IPS-18c (cell line): Measurements from ENCODE around the gene IER2.

Experiments
- H3K4me3 ChIP-seq: 2 replicates; pipeline ENCODE4 v1.7.0; 2013; ENCODE audit warnings: low read depth, mild to moderate bottlenecking, low read length, moderate library complexity; ENCODE audit not compliant: insufficient read depth
- H3K9me3 ChIP-seq: one replicate; pipeline ENCODE4 v1.6.1; 2013; ENCODE audit warnings: mild to moderate bottlenecking, low read length, moderate library complexity; ENCODE audit not compliant: control insufficient read depth, insufficient read depth

Gene IER2

DNA sequence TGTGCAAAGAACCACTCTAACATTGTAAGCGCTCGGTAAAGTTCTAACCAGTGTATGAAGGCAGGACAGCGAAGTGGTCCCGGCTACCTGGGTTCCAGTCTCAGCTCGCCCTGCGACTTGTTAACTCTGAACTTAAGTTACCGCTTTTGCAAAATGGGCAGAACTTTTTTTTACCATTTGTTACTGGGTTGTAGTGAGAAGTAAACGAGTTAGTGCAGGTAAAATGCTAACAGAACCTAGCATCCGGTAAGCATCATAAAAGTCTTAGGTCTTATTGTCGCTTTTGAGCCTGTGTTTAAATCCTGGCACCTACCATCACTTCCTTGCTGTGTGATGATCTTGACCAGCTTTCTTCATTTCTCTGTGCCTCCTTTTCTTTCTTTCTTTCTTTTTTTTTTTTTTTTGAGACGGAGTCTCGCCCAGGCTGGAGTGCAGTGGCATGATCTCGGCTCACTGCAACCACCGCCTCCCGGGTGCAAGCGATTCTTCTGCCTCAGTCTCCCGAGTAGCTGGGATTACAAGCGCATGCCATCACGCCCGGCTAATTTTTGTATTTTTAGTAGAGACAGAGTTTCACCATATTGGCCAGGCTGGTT, 32.9 kb upstream of the IER2 start:
- Histone ChIP-seq H3K9me3 (peaks cover 3% of the 10 kb centered on the region), H3K4me3 (peak overlapping the region; percentile 89; the same call in 1 of the 2 replicates)

DNA sequence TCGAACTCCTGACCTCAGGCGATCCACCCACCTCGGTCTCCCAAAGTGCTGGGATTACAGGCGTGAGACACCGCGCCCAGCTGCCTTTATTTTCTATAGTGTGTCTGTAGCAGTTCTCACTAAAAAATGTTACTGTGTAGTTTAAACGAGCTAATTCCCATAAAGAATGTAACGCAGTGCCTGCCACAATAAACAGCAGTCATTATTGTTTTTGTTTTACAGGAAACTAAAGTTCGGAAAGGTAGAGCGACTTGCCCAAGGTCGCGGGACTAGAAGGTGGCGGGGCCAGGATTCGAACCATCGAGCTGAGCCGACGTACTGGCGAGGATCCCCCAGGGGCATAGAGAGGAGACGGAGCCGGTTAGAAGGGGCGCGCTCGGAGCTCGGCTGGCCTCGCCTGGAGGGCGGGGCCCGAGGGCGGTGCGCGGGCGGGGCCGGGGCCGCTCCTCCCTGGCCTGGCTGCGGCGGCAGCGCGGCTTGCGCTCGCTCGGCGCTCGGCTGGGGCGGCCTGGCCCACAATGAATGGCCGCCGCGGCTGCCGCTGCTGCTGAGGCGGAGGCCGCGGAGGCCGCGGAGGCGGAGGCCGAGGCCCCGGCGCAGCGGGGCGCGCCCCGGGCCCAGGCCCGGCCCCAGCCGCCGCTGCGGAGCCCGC, 32.3 kb upstream of the IER2 start, which contains the start of gene NACC1:
Gene NACC1 (plus strand): TSS at position 493 of the 652 bp plus-strand sequence. CDS start 16,944 bp downstream, outside the sequence.
- H3K4me3 ChIP-seq = peak within 1 kb of the TSS; percentile 100
- H3K9me3 ChIP-seq = peaks cover 3% of the 10 kb centered on the region

DNA sequence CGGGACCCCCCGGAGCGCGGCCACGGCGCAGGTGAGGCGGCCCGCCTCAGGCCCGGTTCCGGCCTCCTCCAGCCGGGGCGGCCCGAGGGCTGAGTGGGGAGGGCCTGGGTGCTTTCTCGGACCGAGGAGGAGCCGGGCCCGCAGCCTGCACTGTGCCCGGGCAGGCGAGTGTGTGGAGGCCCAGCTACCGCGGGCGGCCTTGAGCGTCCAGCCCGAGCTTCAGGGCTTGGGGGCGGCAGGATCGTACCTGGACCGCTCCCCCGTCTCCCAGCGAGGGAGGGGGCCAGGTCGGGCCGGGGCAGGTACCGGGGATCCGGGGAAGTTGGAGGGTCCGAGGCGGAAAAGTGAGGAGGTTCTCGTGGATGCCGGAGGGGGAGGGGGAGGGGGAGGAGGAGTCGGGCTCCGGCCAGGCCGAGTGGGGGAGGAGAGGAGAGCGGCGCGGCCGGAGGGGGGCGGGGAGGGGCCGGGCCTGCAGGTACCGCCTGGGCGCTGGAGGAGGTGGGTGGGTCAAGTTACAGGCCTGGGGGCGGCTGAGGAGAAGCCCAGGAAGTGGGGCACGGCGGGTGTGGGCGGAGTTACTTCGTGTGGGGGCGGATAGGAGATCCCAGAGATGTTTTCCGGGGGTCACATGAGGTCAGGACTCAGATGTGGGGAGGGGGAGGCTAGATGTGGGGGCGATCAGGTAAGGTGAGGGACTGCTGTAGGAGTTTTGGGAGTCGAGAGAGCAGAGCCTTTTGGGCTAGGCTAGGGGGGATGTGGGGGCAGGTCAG, 31.6 kb upstream of the IER2 start:
- H3K4me3 ChIP-seq = peak overlapping the region; percentile 100
- peaks cover 3% of the 10 kb centered on the region for H3K9me3 ChIP-seq

DNA sequence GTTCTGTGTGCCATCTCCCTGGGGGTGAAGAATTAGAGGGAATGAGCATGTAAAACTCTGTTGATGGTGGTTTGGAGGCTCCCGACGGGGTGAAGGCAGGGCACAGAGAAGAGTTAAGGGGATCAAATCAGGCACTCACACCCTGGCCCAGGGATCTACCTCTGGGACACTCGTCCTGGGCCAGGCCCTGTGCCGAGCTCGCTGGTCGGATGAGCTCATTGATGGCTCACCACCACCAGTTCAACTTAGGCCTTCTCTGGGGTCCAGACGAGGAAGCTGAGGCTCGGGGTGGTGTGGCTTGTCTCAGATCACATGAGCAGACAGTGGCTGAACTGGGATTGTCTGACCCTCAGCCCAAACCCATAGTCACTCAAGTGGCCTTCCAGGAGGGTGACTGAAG, 30.6 kb upstream of the IER2 start:
- Histone ChIP-seq H3K9me3 (peaks cover 3% of the 10 kb centered on the region), H3K4me3 (peak overlapping the region; percentile 100)

DNA sequence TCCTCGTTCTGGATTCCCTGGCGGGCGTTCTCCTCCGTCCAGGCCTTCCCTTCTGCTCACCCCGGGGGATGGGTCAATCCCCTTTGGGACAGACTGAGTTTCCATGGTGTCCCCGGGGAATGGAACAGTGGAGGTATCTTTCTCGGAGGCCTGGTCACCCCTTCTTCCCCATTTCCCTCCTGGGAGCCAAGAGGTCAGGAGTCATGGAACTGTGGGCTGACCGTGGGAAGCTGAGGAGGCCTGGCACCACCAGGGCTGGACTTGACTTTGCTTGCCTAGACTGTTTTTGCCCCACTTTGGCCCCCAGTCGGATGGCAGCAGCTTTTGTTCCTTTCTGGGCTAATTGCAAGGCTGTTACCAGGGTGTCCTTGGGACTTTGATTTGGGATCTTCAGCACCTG, 30.2 kb upstream of the IER2 start:
- Histone ChIP-seq H3K9me3 (peaks cover 3% of the 10 kb centered on the region), H3K4me3 (peak overlapping the region; percentile 38)

DNA sequence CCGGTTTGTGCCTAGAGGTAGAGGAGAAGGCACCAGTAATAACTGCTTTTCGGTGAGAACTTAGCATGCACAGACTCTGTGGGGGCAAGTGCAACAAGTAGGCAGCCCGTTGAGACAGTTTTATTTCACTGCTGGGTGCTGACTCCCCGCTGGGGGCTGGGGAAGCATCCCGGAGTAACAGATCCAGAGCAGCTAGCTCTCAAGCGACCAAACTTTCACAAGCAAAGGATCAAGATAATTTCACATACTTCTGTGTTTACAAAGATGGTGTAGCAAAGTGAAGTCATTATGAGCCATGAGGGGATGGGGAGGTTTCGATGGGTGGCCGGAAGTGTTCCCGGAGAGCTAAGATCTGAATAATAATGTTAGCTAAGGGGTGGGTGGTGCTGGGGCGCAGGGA, 29.4 kb upstream of the IER2 start:
- H3K9me3 ChIP-seq = peaks cover 5% of the 10 kb centered on the region
- peak overlapping the region; percentile 38 for H3K4me3 ChIP-seq

DNA sequence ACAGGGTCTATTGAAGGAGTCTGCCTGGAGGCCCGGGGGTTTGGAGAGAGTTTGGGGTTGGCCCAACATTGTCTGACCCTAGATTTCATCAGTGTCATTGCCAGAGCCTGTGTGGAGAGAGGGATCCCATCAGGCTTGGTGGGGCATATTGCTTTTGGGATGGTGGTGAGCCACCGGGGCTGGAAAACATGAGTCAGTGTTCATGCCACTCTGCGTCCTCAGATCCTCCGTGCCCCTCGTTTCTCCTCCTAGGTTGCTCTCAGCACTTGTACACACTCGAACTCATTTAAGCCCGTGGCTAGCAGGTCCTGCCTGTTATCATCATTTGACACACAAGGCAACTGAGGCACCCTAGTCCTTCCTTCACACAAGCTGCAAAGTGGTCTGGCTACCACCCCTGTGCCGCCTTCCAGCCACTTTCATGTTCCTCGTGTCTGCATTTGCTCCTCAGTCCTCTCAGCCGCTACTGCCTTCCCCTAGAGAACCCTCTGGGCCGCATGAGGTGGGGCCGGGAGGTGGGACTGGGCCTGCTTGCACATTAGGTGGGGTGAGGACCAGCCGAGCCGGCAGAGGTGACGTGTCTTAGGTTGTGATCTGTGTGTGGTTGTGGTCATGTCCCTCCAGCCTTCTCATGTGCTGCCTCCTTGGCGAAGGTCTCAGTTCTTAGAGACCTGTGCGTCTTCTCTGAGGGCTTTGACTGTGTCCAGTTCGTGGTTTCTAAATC, 28.5 kb upstream of the IER2 start:
- no peak overlapping the region for H3K4me3 ChIP-seq

DNA sequence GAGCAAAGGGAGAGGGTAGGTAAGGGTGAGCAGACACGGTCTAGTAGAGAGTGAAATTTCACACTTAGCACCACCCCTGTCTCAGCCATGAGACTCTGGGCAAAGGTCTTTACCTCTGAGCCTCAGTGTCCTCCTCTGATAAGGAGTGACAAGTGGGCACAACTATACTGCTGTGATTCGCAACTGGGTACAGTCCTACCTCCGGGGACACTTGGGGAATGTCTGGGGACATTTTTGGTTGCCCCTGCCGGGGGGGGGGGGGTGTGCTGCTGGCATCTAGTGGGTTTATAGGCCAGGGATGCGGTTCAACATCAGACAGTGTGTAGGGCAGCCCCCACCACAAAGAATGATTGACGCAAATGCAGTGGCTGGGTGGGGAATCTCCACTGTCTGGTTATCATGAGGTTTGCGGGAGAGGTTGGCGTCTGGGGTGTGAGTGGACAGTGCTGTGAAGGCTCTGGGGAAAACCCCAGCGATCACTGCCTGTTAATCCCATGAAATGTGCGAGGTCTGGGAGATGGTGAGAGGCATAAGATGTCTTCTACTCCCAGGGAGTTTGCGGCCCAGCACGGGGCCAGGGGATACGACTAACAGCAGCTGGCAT, 27.8 kb upstream of the IER2 start:
- Histone ChIP-seq H3K9me3 (peaks cover 5% of the 10 kb centered on the region), H3K4me3 (no peak overlapping the region)

More for the DNA sequence above, 28.5 kb upstream of the IER2 start:
- peaks cover 5% of the 10 kb centered on the region for H3K9me3 ChIP-seq

DNA sequence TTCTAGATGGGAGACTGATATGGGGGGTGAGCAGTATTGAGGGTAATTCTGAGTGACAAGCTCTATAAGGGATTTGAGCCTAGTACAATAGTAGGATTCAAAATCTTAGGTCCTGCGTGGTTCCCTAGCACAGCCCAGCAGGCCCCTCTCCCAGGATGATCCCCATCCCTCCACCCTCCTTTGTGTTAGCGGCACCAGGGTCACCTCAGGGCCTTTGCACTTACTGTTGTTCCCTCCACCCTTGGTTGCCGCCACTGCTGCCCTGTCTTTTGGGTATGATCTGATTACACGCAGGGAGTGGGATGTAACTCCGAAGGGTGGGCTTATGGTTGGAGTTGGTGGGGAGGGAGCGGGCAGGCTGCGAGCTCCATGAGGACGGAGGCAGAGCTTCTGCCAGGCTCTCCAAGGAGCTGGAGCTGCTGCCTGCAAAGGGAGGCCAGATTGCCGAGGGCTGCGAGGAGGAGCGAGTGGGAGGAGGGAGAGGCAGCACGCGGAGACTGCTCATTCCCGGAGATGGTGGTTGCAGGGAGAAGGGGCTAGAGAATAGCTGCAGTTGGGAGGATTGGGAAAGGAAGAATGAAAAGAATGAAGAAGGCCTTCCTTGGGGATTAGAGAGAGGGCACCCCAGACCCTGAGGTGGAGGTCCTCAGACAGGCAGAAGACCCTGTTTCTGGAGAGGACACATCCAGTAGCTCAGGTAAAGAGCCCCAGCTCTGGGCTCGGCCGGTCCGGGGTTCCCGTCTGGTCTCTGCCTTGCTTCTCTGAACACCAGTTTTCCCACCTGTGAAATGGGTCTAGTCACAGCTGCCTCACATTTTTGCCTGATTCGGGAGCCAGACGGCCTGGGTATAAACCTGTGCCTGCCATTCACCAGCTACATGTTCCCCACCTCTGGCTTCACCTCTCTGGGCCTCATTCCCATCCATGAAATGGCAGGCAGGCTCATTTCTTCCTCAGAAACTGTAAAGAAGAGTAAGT, 26.9 kb upstream of the IER2 start:
- Histone ChIP-seq H3K4me3 (no peak overlapping the region), H3K9me3 (peaks cover 5% of the 10 kb centered on the region)

DNA sequence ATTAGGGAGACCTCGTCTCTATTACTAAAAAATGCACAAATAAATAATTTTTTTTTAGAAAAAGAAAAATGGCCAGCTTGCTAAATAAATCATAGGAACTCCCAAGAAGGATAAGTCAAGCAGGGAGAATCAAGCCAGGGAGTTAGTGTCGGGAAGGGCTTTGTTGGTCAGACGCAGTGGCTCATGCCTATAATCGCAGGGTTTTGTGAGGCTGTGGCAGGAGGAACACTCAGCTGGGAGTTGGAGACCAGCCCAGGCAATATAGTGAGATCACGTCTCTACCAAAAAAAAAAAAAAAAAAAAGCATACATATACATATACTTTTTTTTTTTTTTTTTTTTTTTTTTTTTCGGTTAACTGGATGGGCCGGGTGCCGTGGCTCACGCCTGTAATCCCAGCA, 23.2 kb upstream of the IER2 start:
- Histone ChIP-seq H3K9me3 (peaks cover 2% of the 10 kb centered on the region), H3K4me3 (no peak overlapping the region)

DNA sequence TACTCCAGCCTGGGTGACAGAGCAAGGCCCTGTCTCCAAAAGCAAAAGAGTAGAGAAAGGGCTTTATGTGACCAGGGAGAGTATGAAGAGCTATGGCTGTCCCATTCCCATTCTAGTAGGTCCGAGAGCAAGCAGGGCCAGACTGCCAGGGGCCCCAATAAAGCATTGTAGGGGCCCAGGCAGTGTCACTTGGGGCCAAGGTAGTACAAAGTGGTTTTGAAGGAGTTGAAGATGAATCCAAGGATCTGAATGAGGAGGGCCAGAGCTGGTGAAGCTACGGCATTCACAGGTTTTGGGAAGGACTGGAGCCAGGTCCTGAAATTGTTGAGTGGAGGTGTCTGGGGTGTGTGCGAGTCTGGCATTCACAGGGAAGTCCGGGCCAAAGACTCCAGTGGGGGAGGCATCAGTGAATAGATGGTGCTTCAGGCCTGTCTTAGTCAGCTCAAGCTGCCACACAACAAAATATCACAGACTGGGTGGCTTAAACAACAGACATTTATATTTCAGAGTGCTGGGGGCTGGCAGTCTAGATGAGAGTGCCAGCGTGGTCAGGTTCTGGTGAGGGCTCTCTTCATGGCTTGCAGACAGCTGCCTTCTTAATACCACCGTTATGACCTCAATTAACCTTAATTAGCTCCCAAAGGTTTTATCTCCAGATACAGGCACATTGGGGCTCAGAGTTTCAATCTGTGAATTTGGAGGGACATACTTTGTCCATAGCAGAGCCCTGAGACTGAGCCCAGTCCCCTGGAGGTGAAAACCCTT, 22.2 kb upstream of the IER2 start:
- Histone ChIP-seq H3K4me3 (no peak overlapping the region), H3K9me3 (peaks cover 2% of the 10 kb centered on the region)

DNA sequence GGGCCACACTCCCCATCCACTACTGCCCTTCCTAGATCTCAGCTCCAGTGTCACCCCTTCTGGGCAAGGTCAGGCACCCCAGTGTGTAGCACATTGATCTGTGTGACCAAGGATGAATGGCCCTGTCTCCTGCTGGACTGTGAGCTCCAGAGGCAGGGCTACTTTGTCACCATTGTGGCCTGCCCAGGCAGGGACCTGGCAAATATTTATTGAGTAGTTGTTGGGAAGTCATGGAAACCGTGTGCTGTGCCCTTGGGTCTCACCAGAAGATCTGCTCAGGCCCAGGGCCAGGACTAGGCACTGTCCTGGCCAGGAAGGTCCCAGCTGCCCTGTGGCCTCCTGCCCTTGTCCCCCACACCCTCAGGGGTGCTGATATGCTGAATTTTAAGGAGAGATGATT, 21.6 kb upstream of the IER2 start:
- H3K4me3 ChIP-seq = no peak overlapping the region

DNA sequence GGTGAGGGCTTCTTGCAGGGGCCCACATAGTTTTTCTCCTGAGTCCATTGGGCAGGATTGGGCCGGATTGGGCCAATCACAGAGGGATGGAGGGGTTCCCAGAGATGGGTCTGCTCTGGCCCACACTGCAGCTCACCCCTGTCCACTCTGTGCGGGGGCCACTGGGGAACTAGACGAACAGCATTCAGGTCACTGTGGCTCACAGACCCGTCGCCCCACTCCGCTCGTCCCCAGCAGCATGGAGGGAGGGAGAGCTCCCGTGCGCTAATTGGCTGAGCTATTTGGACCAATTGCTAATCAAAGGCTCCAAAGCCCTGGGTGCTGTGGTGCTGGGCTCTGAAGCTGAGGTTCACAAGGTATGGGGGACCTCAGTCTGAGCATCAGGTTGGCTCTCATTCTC, 20.8 kb upstream of the IER2 start:
- H3K9me3 ChIP-seq = peaks cover 2% of the 10 kb centered on the region
- H3K4me3 ChIP-seq = no peak overlapping the region

More for the DNA sequence above, 21.6 kb upstream of the IER2 start:
- H3K9me3 ChIP-seq = peaks cover 2% of the 10 kb centered on the region

DNA sequence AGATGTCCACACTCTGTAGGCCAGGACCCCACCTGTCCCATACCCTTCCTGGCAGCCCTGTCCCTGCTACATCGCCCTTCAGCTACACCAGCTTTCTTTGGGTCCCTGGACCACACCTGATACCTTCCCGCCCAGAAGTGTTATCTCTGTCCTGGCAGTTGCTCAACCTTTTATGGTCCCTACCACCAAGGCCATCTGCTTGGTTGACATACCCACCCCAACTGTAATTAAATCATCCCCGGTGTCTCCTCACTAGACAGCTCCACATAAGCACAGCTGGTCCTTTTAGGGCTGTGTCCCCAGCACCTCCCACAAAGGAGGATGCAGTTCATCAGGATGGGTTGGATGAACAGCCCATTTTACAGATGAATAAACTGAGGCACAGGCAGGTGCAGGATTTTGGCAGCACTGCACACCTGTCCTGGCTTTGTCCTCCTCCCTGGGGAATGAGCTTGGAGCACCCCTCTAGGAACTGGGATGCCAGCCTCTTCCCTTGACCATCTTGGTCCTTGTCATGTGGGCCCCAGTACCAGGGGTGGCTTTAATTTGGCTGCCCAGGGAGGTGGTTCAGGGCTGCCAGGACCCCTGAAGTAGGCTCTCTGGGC, 19.2 kb upstream of the IER2 start:
- H3K9me3 ChIP-seq = no peaks in the 10 kb centered on the region
- no peak overlapping the region for H3K4me3 ChIP-seq

DNA sequence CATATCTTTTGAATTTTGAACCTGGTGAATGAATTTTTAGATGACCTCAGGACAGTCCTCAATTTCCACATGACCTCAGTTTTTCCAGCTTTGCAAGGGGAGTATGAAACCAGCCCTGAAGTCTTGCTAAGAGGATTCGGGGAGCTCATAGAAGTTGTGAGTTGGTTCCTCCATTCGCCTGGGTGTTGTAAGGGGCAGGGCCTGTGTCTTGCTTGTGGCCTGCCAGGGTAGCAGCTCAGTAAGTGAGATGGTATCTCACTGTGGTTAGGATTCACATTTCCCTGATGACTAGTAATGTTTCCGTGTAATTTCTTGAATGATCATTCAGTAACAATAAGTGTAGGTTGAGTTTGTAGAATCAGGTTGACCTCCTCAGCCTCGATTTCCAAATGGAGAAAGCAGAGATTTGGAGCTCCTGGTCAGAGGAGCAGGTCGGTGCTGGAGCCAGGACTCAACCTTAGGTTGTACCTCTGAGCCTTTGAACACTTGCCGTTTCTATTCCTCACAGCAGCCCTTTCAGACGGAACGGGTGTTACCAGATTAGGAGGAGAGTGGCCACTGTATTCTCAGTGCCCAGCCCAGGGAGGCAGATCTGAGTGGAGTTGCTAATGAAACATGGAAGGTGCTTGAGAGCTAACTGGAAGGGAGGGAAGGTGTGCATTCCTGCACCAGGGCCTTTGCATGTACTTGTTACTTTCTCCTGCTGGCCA, 17.6 kb upstream of the IER2 start:
- Histone ChIP-seq H3K4me3 (no peak overlapping the region), H3K9me3 (no peaks in the 10 kb centered on the region)
